GM12878 (cell line): Measurements from ENCODE around the gene ZNF775. TPM values are rescaled to one million over a fixed set of nuclear protein-coding genes. Genes with fewer than 3 reads are reported as not detected.

Source experiments
- ATAC-seq: fragments of 200-7000 bp; cut with Tn5 transposase; 3 replicates; pipeline ENCODE4 v1.9.1; 2020; ENCODE audit warnings: mild to moderate bottlenecking, moderate library complexity
- BruUV-seq: library from RNA; stranded (reverse); fragments of 400-500 nt; replicated peaks from 2 replicates; lab custom pipeline; 2021; lab: Mats Ljungman, UMichigan
- CTCF ChIA-PET: fragments of 300-600 bp; sonication (Branson Sonifier 250); formaldehyde crosslinking; extraction: SDS; loops from one replicate; lab custom pipeline; 2021; ENCODE audit warnings: inconsistent platforms; lab: Yijun Ruan, JAX
- POLR2A ChIA-PET: fragments of 350-600 bp; formaldehyde crosslinking; extraction: SDS; loops from one replicate; lab custom pipeline; 2021; ENCODE audit warnings: inconsistent platforms; lab: Charles Lee
- RAD21 ChIA-PET: fragments of 300-600 bp; sonication (Branson Sonifier 250); formaldehyde crosslinking; loops from one replicate; lab custom pipeline; 2023; ENCODE audit warnings: antibody characterized with exemption; ENCODE audit not compliant: unreplicated experiment; lab: Charles Lee
- SMC1A ChIA-PET: fragments of 300-600 bp; sonication (Branson Sonifier 250); formaldehyde crosslinking; loops from one replicate; lab custom pipeline; 2023; ENCODE audit not compliant: unreplicated experiment, uncharacterized antibody; lab: Charles Lee
- DNase-seq: peaks from one replicate; pipeline ENCODE4 v3.0.0-alpha.2; 2011; ENCODE audit warnings: low read depth, low spot score
- FAIRE-seq: peaks from 3 replicates; lab custom pipeline; 2011; peaks lifted over from hg19 to GRCh38; lab: Jason Lieb, UNC
- H2AFZ ChIP-seq: 2 replicates; pipeline ENCODE4 v1.6.0; 2011; ENCODE audit warnings: low read depth, low read length, control low read depth; ENCODE audit not compliant: control insufficient read depth
- H3K27ac ChIP-seq: 2 replicates; pipeline ENCODE4 v1.5.1; 2011; ENCODE audit warnings: control low read depth; ENCODE audit not compliant: control insufficient read depth, insufficient read depth
- H3K27me3 ChIP-seq, 2 experiments: replicated peaks in 1 of 2; 2 replicates each; pipeline versions ENCODE4 v1.6.0 to v1.6.1; 2011; ENCODE audit warnings: low read length in 1 of 2; ENCODE audit not compliant: control insufficient read depth in 2 of 2, insufficient read depth in 2 of 2
- H3K36me3 ChIP-seq, 2 experiments: 2 replicates each; pipeline ENCODE4 v1.5.1; 2011; ENCODE audit warnings: low read length in 1 of 2; ENCODE audit not compliant: control insufficient read depth in 2 of 2, insufficient read depth in 2 of 2
- H3K4me1 ChIP-seq: 2 replicates; pipeline ENCODE4 v1.6.1; 2011; ENCODE audit warnings: mild to moderate bottlenecking, low read length, moderate library complexity, mixed read lengths; ENCODE audit not compliant: control insufficient read depth, insufficient read depth
- H3K4me2 ChIP-seq: 2 replicates; pipeline ENCODE4 v1.6.0; 2011; ENCODE audit warnings: control low read depth; ENCODE audit not compliant: control insufficient read depth, insufficient read depth
- H3K4me3 ChIP-seq: fragments of 200-600 bp; sonication (generic); 2 replicates; pipeline ENCODE4 v1.5.1; 2016
- H3K79me2 ChIP-seq: 2 replicates; pipeline ENCODE4 v1.6.0; 2011; ENCODE audit warnings: low read length; ENCODE audit not compliant: control insufficient read depth, insufficient read depth
- H3K9ac ChIP-seq: 2 replicates; pipeline ENCODE4 v1.8.0; 2011; ENCODE audit warnings: low read length, control low read depth, mixed read lengths; ENCODE audit not compliant: control insufficient read depth, insufficient read depth
- H3K9me3 ChIP-seq: replicated peaks from 3 replicates; pipeline ENCODE4 v1.5.1; 2011; ENCODE audit warnings: mild to moderate bottlenecking, low read length; ENCODE audit not compliant: control insufficient read depth, insufficient read depth
- H4K20me1 ChIP-seq: 2 replicates; pipeline ENCODE4 v1.6.0; 2011; ENCODE audit not compliant: control insufficient read depth, insufficient read depth
- ATF7 ChIP-seq: fragments of 450-650 bp; IDR thresholded peaks from 2 replicates; pipeline ENCODE4 v1.6.1; 2016; ENCODE audit warnings: low read depth, mild to moderate bottlenecking
- BHLHE40 ChIP-seq, 2 experiments: fragments of 450-650 bp in 1 of 2; IDR thresholded peaks; 2 replicates each; pipeline ENCODE4 v1.6.1; 2011 to 2017; ENCODE audit warnings: low read depth in 2 of 2, borderline replicate concordance in 1 of 2, improper control_type of control experiment in 1 of 2, low read length in 1 of 2, mild to moderate bottlenecking in 1 of 2
- HDAC6 ChIP-seq: fragments of 200-600 bp; sonication (generic); IDR thresholded peaks from one replicate; pipeline ENCODE4 v1.8.0; 2017; ENCODE audit warnings: antibody characterized with exemption; ENCODE audit not compliant: unreplicated experiment
- NBN ChIP-seq: fragments of 450-650 bp; IDR thresholded peaks from 2 replicates; pipeline ENCODE4 v1.6.1; 2016
- NFIC ChIP-seq: IDR thresholded peaks from 2 replicates; pipeline ENCODE4 v1.6.1; 2012; ENCODE audit warnings: low read depth, mild to moderate bottlenecking, inconsistent platforms, low read length, moderate library complexity
- NR2C1 ChIP-seq: fragments of 450-650 bp; IDR thresholded peaks from 2 replicates; pipeline ENCODE4 v1.6.1; 2017; ENCODE audit warnings: antibody characterized with exemption, mild to moderate bottlenecking, moderate library complexity
- NRF1 ChIP-seq: conservative IDR thresholded peaks from 2 replicates; pipeline ENCODE4 v1.6.1; 2011; ENCODE audit warnings: mild to moderate bottlenecking, low read depth, low read length, improper control_type of control experiment
- RAD51 ChIP-seq: fragments of 450-650 bp; IDR thresholded peaks from 2 replicates; pipeline ENCODE4 v1.6.1; 2016; ENCODE audit warnings: moderate library complexity, mild to moderate bottlenecking, inconsistent platforms
- STAT3 ChIP-seq: IDR thresholded peaks from 2 replicates; pipeline ENCODE4 v1.6.1; 2011; ENCODE audit warnings: low read depth, low read length, improper control_type of control experiment
- ZNF274 ChIP-seq: IDR thresholded peaks from one replicate; pipeline ENCODE4 v1.8.0; 2011; ENCODE audit not compliant: insufficient read length, insufficient read depth
- ZNF384 ChIP-seq: IDR thresholded peaks from 2 replicates; pipeline ENCODE4 v1.6.1; 2012; ENCODE audit warnings: low read depth, mild to moderate bottlenecking, low read length, improper control_type of control experiment, borderline replicate concordance
- WGBS: methylation state at CpG from one replicate; pipeline ENCODE4 v1.1.6; 2016; ENCODE audit warnings: low lambda C conversion rate; ENCODE audit not compliant: insufficient replicate concordance, insufficient coverage; ENCODE audit errors: missing lambda C conversion rate; 5-methylcytosine and 5-hydroxymethylcytosine counted together
- in situ Hi-C: fragments of 300-500 bp; cut with MboI; formaldehyde crosslinking; loops from 9 replicates; pipeline ENCODE4 v1.14.3; 2018; ENCODE audit warnings: mixed read lengths
- intact Hi-C: fragments of 100-400 bp; cut with micrococcal nuclease; formaldehyde crosslinking; loops from one replicate; pipeline ENCODE4 v1.14.2; 2022; ENCODE audit not compliant: unreplicated experiment
- polyA plus RNA-seq, 11 experiments: library from polyadenylated mRNA; depleted of rRNA in 4 of 11; unstranded in 6 of 11; stranded (reverse) in 5 of 11; fragments of >200 nt; fragmentation: Nextera tagmentation in 4 of 11; fragmentation: Illumina TruSeq in 1 of 11; extraction: Ambion mirVana in 4 of 11; extraction: Trizol in 1 of 11; gene quantifications; 1 replicate in 1 of 11; 2 replicates in 10 of 11; pipeline versions ENCODE4 v1.2.1 to v1.2.3, GENCODE V29; 2011 to 2016; ENCODE audit warnings: inconsistent platforms in 2 of 11, missing spikeins in 2 of 11, low read depth in 1 of 11
- total RNA-seq, 4 experiments: library from RNA; depleted of rRNA in 3 of 4; stranded (reverse); fragments of >200 nt in 3 of 4; fragmentation: Illumina TruSeq in 1 of 4; extraction: Trizol in 1 of 4; gene quantifications; 2 replicates each; pipeline versions ENCODE4 v1.2.1 to v1.2.3, GENCODE V29; 2013 to 2021
- TF ChIP-seq, protein P1 (sequence below): fragments of 450-650 bp; IDR thresholded peaks from 2 replicates; pipeline ENCODE4 v1.6.1; 2018; ENCODE audit warnings: borderline replicate concordance, mild to moderate bottlenecking; ENCODE audit not compliant: partially characterized antibody
- TF ChIP-seq, protein P2 (sequence below): IDR thresholded peaks from 2 replicates; pipeline ENCODE4 v1.6.1; 2012; ENCODE audit warnings: low read depth, low read length, improper control_type of control experiment

The ZNF775 gene
- total and polyA plus RNA-seq, 10 of the 15 experiments (the other 5 are each of a cell fraction or from before 2014, with no cell fraction given), result 0.05 to 14.3 (median 2.1) TPM

DNA sequence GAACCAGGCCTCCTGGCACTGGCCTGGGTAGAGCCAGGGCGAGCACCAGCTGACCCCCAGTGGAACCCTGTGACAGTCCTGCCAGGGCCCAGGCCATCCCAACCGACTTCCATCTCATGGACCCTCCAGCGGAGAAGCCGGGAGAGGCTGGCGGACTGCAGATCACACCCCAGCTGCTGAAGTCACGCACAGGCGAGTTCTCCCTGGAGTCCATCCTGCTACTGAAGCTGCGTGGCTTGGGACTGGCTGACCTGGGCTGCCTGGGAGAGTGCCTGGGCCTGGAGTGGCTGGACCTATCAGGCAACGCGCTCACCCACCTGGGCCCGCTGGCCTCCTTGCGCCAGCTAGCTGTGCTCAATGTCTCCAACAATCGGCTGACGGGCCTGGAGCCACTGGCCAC, 42.4 kb upstream of the ZNF775 start (continued):
- TF ChIP-seq NRF1 (no peak), NFIC (no peak), NR2C1 (no peak), STAT3 (no peak), NBN (no peak)
- TF ChIP-seq, all 136 proteins: peak for 0

DNA sequence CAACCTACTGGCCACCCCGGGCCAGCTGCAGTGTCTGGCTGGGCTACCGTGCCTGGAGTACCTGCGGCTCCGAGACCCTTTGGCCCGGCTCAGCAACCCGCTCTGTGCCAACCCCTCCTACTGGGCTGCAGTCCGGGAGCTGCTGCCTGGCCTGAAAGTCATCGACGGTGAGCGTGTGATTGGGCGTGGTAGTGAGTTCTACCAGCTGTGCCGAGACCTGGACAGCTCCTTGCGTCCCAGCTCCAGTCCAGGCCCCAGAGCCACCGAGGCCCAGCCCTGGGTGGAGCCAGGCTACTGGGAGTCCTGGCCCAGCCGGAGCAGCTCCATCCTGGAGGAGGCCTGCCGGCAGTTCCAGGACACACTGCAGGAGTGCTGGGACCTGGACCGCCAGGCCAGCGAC, 42.0 kb upstream of the ZNF775 start:
- Histone ChIP-seq H3K9me3 (no peaks in the 10 kb centered on the region), H3K27ac (no peak overlapping the region), H3K27me3 (peaks cover 0 to 4% of the 10 kb centered on the region in 2 experiments; a peak in 2 of 4 replicates), H3K4me3 (no peak overlapping the region), H3K79me2 (no peaks in the 10 kb centered on the region), H3K36me3 (peaks cover 0 to 7% of the 10 kb centered on the region in 2 experiments; a peak in 2 of 4 replicates), H2AFZ (no peak overlapping the region), H4K20me1 (no peaks in the 10 kb centered on the region), H3K4me2 (no peak overlapping the region), H3K9ac (no peak overlapping the region), H3K4me1 (peaks cover 8% of the 10 kb centered on the region)
- DNase-seq (no peak), FAIRE-seq (no peak), ATAC-seq (no peak)
- no TSS peak for BruUV-seq
- TF ChIP-seq, protein P1, sequence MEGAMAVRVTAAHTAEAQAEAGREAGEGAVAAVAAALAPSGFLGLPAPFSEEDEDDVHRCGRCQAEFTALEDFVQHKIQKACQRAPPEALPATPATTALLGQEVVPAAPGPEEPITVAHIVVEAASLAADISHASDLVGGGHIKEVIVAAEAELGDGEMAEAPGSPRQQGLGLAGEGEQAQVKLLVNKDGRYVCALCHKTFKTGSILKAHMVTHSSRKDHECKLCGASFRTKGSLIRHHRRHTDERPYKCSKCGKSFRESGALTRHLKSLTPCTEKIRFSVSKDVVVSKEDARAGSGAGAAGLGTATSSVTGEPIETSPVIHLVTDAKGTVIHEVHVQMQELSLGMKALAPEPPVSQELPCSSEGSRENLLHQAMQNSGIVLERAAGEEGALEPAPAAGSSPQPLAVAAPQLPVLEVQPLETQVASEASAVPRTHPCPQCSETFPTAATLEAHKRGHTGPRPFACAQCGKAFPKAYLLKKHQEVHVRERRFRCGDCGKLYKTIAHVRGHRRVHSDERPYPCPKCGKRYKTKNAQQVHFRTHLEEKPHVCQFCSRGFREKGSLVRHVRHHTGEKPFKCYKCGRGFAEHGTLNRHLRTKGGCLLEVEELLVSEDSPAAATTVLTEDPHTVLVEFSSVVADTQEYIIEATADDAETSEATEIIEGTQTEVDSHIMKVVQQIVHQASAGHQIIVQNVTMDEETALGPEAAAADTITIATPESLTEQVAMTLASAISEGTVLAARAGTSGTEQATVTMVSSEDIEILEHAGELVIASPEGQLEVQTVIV, result no peak
- TF ChIP-seq RAD51 (no peak), ZNF274 (no peak), HDAC6 (no peak), ZNF384 (no peak), BHLHE40 (IDR thresholded peaks at IDR 0.05; ENCODE audit: borderline replicate concordance in 1 of 2, low read depth in 2 of 2, low read length in 1 of 2) (no peak), ATF7 (no peak)
- TF ChIP-seq, protein P2, sequence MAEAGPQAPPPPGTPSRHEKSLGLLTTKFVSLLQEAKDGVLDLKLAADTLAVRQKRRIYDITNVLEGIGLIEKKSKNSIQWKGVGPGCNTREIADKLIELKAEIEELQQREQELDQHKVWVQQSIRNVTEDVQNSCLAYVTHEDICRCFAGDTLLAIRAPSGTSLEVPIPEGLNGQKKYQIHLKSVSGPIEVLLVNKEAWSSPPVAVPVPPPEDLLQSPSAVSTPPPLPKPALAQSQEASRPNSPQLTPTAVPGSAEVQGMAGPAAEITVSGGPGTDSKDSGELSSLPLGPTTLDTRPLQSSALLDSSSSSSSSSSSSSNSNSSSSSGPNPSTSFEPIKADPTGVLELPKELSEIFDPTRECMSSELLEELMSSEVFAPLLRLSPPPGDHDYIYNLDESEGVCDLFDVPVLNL, result no peak
- ChIA-PET SMC1A (interaction anchor here (0.7 kb wide), 1 partner anchor 398 kb away, joined by 3 read pairs; no protein-coding TSS in a partner anchor), POLR2A (no interaction called here), RAD21 (no interaction called here), CTCF (no interaction called here)
- WGBS, result 96% methylated on average over 14 of the region's 18 CpGs
- in situ Hi-C loops, result no loop called here
- intact Hi-C loops, result no loop called here
